Subcutaneous adipose tissue (tissue), 4 donors: ENCODE measurements around the gene PGRMC2. TPM values are rescaled to one million over a fixed set of nuclear protein-coding genes. Genes with fewer than 3 reads are reported as not detected.

Source experiments
- total RNA-seq, 4 donors: library from RNA; depleted of rRNA; stranded (reverse); fragments of >200 nt; gene quantifications; one replicate each; pipeline ENCODE4 v1.1.0, GENCODE V29; 2016
- TF ChIP-seq, protein P1 (sequence below): fragments of 450-650 bp; IDR thresholded peaks from one replicate; pipeline ENCODE4 v1.5.1; 2016; ENCODE audit warnings: low read depth, mild to moderate bottlenecking, control low read depth, antibody characterized with exemption, moderate library complexity

PGRMC2 gene
- total RNA-seq, 4 donors from 2014 or later = 59.7 to 106 (median 67.9) TPM

- TF ChIP-seq, protein P1, sequence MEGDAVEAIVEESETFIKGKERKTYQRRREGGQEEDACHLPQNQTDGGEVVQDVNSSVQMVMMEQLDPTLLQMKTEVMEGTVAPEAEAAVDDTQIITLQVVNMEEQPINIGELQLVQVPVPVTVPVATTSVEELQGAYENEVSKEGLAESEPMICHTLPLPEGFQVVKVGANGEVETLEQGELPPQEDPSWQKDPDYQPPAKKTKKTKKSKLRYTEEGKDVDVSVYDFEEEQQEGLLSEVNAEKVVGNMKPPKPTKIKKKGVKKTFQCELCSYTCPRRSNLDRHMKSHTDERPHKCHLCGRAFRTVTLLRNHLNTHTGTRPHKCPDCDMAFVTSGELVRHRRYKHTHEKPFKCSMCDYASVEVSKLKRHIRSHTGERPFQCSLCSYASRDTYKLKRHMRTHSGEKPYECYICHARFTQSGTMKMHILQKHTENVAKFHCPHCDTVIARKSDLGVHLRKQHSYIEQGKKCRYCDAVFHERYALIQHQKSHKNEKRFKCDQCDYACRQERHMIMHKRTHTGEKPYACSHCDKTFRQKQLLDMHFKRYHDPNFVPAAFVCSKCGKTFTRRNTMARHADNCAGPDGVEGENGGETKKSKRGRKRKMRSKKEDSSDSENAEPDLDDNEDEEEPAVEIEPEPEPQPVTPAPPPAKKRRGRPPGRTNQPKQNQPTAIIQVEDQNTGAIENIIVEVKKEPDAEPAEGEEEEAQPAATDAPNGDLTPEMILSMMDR = no peak
Measured at GRCh38 chr4:128283071-128283470, 4.5 kb downstream of the PGRMC2 start.

GRCh38 chr4:128282516-128282915 is 5.1 kb downstream of the PGRMC2 start:
- TF ChIP-seq, protein P1 = no peak

DNA sequence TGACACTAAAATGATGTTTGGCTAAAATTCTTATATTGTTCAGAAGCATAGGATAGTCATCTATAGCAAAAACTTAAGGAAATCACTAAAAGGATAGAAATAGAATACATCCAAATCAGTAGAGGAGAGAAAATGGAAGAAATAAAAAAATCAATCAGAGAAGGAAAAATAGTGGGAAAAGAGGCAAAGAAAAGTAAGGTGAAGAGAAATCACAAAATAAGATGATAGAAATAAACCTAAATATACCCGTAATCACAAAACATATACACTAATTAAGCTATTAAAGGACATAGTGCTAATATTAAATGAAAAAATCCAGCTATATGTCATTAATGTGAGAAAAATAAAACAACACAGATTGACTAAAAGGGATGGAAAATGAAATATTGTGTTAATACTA is 6.3 kb downstream of the PGRMC2 start:
- TF ChIP-seq, protein P1 = no peak

DNA sequence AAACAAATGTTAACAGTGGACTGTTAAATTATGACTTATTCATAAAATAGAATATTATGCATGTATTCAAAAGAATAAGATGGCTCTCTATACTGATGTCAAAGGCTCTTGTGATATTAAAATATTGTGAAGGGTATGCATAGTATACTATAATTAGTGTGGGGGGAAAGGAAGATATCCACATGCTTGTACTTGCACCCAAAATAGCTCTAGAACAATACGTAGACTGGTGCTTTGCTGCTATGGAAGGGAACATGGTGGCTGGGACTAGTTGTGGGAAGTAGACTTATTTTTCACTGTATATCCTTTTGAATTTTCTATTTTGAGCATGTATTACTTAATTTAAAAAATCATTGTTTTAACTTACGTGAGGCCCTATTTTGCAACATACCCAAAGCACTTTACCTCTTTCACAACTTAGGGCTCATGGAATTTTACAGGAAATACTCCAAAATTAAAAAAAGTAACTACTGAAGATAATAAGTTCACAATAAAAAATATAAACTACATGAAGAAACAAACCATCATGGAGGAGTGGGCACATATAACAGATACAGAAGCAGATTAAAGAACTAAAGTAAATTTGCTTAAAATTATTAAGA is 7.9 kb downstream of the PGRMC2 start:
- TF ChIP-seq, protein P1 = no peak

- TF ChIP-seq, protein P1 = no peak
Measured at GRCh38 chr4:128277856-128278255, 9.8 kb downstream of the PGRMC2 start.

- TF ChIP-seq, protein P1 = no peak
Measured at GRCh38 chr4:128275346-128275745, 12.3 kb downstream of the PGRMC2 start.

- TF ChIP-seq, protein P1 = no peak
Measured at GRCh38 chr4:128271551-128271950, 16.1 kb downstream of the PGRMC2 start.
